Mesodermal cell (in vitro differentiated cells): Measurements from ENCODE around the gene TGM6. TPM values are rescaled to one million over a fixed set of nuclear protein-coding genes. Genes with fewer than 3 reads are reported as not detected.

ENCODE experiments used
- H3K27ac ChIP-seq: 2 replicates; pipeline ENCODE4 v1.7.0; 2013; ENCODE audit warnings: mild to moderate bottlenecking, low read depth, low read length, moderate library complexity; ENCODE audit not compliant: severe bottlenecking
- H3K36me3 ChIP-seq: 2 replicates; pipeline ENCODE4 v1.7.1; 2013; ENCODE audit warnings: mild to moderate bottlenecking, low read length, moderate library complexity; ENCODE audit not compliant: control insufficient read depth, insufficient read depth
- H3K4me1 ChIP-seq: one replicate; pipeline ENCODE4 v1.7.1; 2013; ENCODE audit warnings: mild to moderate bottlenecking, low read length; ENCODE audit not compliant: insufficient read depth, control insufficient read depth, poor library complexity, severe bottlenecking
- H3K4me3 ChIP-seq: 2 replicates; pipeline ENCODE4 v1.7.0; 2013; ENCODE audit warnings: low read length, control low read depth, mild to moderate bottlenecking; ENCODE audit not compliant: insufficient read depth, poor library complexity, severe bottlenecking; ENCODE audit errors: extremely low read depth
- H3K9me3 ChIP-seq: 2 replicates; pipeline ENCODE4 v1.7.1; 2013; ENCODE audit warnings: mild to moderate bottlenecking, low read length, moderate library complexity; ENCODE audit not compliant: control insufficient read depth
- WGBS, 2 experiments: methylation state at CpG; one replicate each; pipeline ENCODE4 v1.1.5; 2013; ENCODE audit warnings: missing lambda C conversion rate in 2 of 2; ENCODE audit not compliant: insufficient coverage in 2 of 2; 5-methylcytosine and 5-hydroxymethylcytosine counted together
- polyA plus RNA-seq, 2 experiments: library from polyadenylated mRNA; stranded (reverse); fragments of 50-300 nt; gene quantifications; one replicate each; pipeline ENCODE4 v1.2.3, GENCODE V29; 2013

The TGM6 gene
- not detected for polyA plus RNA-seq (2013, experiment 1 of 2)
- polyA plus RNA-seq (2013, experiment 2 of 2) = not detected

GRCh38 chr20:2380601-2381000 is at the start of gene TGM6:
TGM6 (plus strand) TSS chr20:2380901; CDS start chr20:2380969, 68 bp downstream.
- H3K36me3 ChIP-seq = no peaks in the 10 kb centered on the region
- no peaks in the 10 kb centered on the region for H3K9me3 ChIP-seq
- H3K27ac ChIP-seq = peak within 1 kb of the TSS; percentile 18
- H3K4me1 ChIP-seq = peaks cover 25% of the 10 kb centered on the region
- 93 to 96% methylated on average over 9 to 10 of the region's 10 CpGs for WGBS, 2 experiments
- H3K4me3 ChIP-seq = no peak within 1 kb of the TSS

GRCh38 chr20:2331106-2331505 is 49.6 kb upstream of the TGM6 start:
- H3K9me3 ChIP-seq = no peaks in the 10 kb centered on the region
- WGBS, 2 experiments = 86 to 87% methylated on average over 3 to 5 of the region's 5 CpGs
- no peak overlapping the region for H3K4me3 ChIP-seq
- no peaks in the 10 kb centered on the region for H3K4me1 ChIP-seq
- H3K27ac ChIP-seq = no peak overlapping the region
- H3K36me3 ChIP-seq = no peaks in the 10 kb centered on the region

- Histone ChIP-seq H3K36me3 (no peaks in the 10 kb centered on the region), H3K4me3 (no peak overlapping the region), H3K4me1 (no peaks in the 10 kb centered on the region), H3K9me3 (no peaks in the 10 kb centered on the region), H3K27ac (no peak overlapping the region)
- 94% methylated on average over 16 to 17 of the region's 17 CpGs for WGBS, 2 experiments
These were observed 48.7 kb upstream of the TGM6 start for GRCh38 chr20:2331901-2332565.

GRCh38 chr20:2332711-2333110 is 48.0 kb upstream of the TGM6 start:
- no peak overlapping the region for H3K27ac ChIP-seq
- H3K9me3 ChIP-seq = no peaks in the 10 kb centered on the region
- no peaks in the 10 kb centered on the region for H3K36me3 ChIP-seq
- H3K4me1 ChIP-seq = no peaks in the 10 kb centered on the region
- H3K4me3 ChIP-seq = no peak overlapping the region
- WGBS, 2 experiments = 66 to 90% methylated on average over 2 to 3 of the region's 4 CpGs

- no peaks in the 10 kb centered on the region for H3K36me3 ChIP-seq
- 90 to 92% methylated on average over 2 to 6 of the region's 6 CpGs for WGBS, 2 experiments
- no peaks in the 10 kb centered on the region for H3K9me3 ChIP-seq
- H3K4me1 ChIP-seq = no peaks in the 10 kb centered on the region
- no peak overlapping the region for H3K27ac ChIP-seq
- H3K4me3 ChIP-seq = no peak overlapping the region
These were observed 46.9 kb upstream of the TGM6 start for GRCh38 chr20:2333821-2334220.

GRCh38 chr20:2335096-2335870 is 45.4 kb upstream of the TGM6 start:
- Histone ChIP-seq H3K4me3 (no peak overlapping the region), H3K4me1 (no peaks in the 10 kb centered on the region), H3K9me3 (no peaks in the 10 kb centered on the region), H3K36me3 (no peaks in the 10 kb centered on the region), H3K27ac (no peak overlapping the region)
- WGBS, 2 experiments = 90 to 91% methylated on average over 7 to 9 of the region's 9 CpGs

GRCh38 chr20:2336471-2336870 is 44.2 kb upstream of the TGM6 start:
- WGBS, 2 experiments = 92 to 97% methylated on average over 4 of the region's 4 CpGs
- H3K9me3 ChIP-seq = no peaks in the 10 kb centered on the region
- H3K4me3 ChIP-seq = no peak overlapping the region
- H3K4me1 ChIP-seq = no peaks in the 10 kb centered on the region
- H3K27ac ChIP-seq = no peak overlapping the region
- no peaks in the 10 kb centered on the region for H3K36me3 ChIP-seq

- no peaks in the 10 kb centered on the region for H3K36me3 ChIP-seq
- 95 to 97% methylated on average over 4 to 5 of the region's 5 CpGs for whole genome bisulfite sequencing, 2 experiments
- no peak overlapping the region for H3K27ac ChIP-seq
- no peak overlapping the region for H3K4me3 ChIP-seq
- no peaks in the 10 kb centered on the region for H3K4me1 ChIP-seq
- H3K9me3 ChIP-seq = no peaks in the 10 kb centered on the region
These were observed 43.6 kb upstream of the TGM6 start for GRCh38 chr20:2337142-2337541.

GRCh38 chr20:2338411-2339066 is 42.2 kb upstream of the TGM6 start:
- no peak overlapping the region for H3K27ac ChIP-seq
- H3K4me3 ChIP-seq = no peak overlapping the region
- H3K9me3 ChIP-seq = no peaks in the 10 kb centered on the region
- H3K36me3 ChIP-seq = no peaks in the 10 kb centered on the region
- no peaks in the 10 kb centered on the region for H3K4me1 ChIP-seq
- 88 to 89% methylated on average over 4 of the region's 5 CpGs for whole genome bisulfite sequencing, 2 experiments

- Histone ChIP-seq H3K4me3 (no peak overlapping the region), H3K27ac (no peak overlapping the region), H3K36me3 (no peaks in the 10 kb centered on the region), H3K4me1 (no peaks in the 10 kb centered on the region), H3K9me3 (no peaks in the 10 kb centered on the region)
- 90 to 93% methylated on average over 10 to 11 of the region's 11 CpGs for WGBS, 2 experiments
These were observed 40.6 kb upstream of the TGM6 start for GRCh38 chr20:2340136-2340535.
